GM21423 (cell line): ENCODE measurements around the gene KCNIP3.
"Not testable (repeated sequence)": the region's sequence is repeated elsewhere in the genome, so short reads cannot be mapped to it uniquely, and the experiment has no call there.

Source experiments
- ATAC-seq: cut with Tn5 transposase; IDR thresholded peaks from one replicate; pipeline ENCODE4 v1.9.1; 2021; ENCODE audit warnings: mild to moderate bottlenecking, moderate library complexity; ENCODE audit not compliant: unreplicated experiment

The KCNIP3 gene

GRCh38 chr2:95402370-95403203 lies 105.4 kb downstream of the KCNIP3 start, which contains the start of gene FAHD2A:
FAHD2A (plus strand) TSS chr2:95402708; CDS start chr2:95405559, 2,851 bp downstream.
- peak; percentile 93 for ATAC-seq

GRCh38 chr2:95403204-95403721 lies 106.1 kb downstream of the KCNIP3 start:
- peak; percentile 25 for ATAC-seq

- ATAC-seq = not testable (repeated sequence)
Measured at GRCh38 chr2:95403824-95404223, 106.7 kb downstream of the KCNIP3 start.

- ATAC-seq = not testable (repeated sequence)
Measured at GRCh38 chr2:95404676-95405075, 107.5 kb downstream of the KCNIP3 start.

GRCh38 chr2:95411239-95411638 lies 114.1 kb downstream of the KCNIP3 start:
- ATAC-seq = not testable (repeated sequence)

- peak; percentile 86 for ATAC-seq
Measured at GRCh38 chr2:95414015-95414594, 117.0 kb downstream of the KCNIP3 start.

GRCh38 chr2:95415138-95415537 lies 118.0 kb downstream of the KCNIP3 start:
- not testable (repeated sequence) for ATAC-seq

GRCh38 chr2:95415561-95415960 lies 118.4 kb downstream of the KCNIP3 start:
- not testable (repeated sequence) for ATAC-seq

- not testable (repeated sequence) for ATAC-seq
Measured at GRCh38 chr2:95427196-95427867, 130.2 kb downstream of the KCNIP3 start.

- not testable (repeated sequence) for ATAC-seq
Measured at GRCh38 chr2:95429748-95430467, 132.8 kb downstream of the KCNIP3 start.

GRCh38 chr2:95433373-95433772 lies 136.2 kb downstream of the KCNIP3 start:
- not testable (repeated sequence) for ATAC-seq

GRCh38 chr2:95433973-95434372 lies 136.8 kb downstream of the KCNIP3 start:
- not testable (repeated sequence) for ATAC-seq

GRCh38 chr2:95434507-95435076 lies 137.4 kb downstream of the KCNIP3 start:
- not testable (repeated sequence) for ATAC-seq

- not testable (repeated sequence) for ATAC-seq
Measured at GRCh38 chr2:95435162-95435871, 138.2 kb downstream of the KCNIP3 start.
